ENCODE results near the gene C4A.
"Not testable (repeated sequence)": the region's sequence is repeated elsewhere in the genome, so short reads cannot be mapped to it uniquely, and the experiment has no call there.

C4A gene

GRCh38 chr6:31961616-31962015 is 20.2 kb upstream of the C4A start:
- DNase-seq, result no peak

GRCh38 chr6:31963921-31964320 is 17.9 kb upstream of the C4A start:
- no peak for DNase-seq

- no peak for DNase-seq
Measured at GRCh38 chr6:31965700-31966099, 16.2 kb upstream of the C4A start.

- DNase-seq, result no peak
Measured at GRCh38 chr6:31966506-31966905, 15.4 kb upstream of the C4A start.

GRCh38 chr6:31966997-31967925 is 14.6 kb upstream of the C4A start:
- DNase-seq, result no peak

- DNase-seq, result no peak
Measured at GRCh38 chr6:31967926-31968320, 13.9 kb upstream of the C4A start.

- DNase-seq, result no peak
Measured at GRCh38 chr6:31968326-31968725, 13.5 kb upstream of the C4A start.

GRCh38 chr6:31968791-31969711 is 12.8 kb upstream of the C4A start:
- no peak for DNase-seq

GRCh38 chr6:31969712-31970603 is 11.9 kb upstream of the C4A start:
- no peak for DNase-seq

- no peak for DNase-seq
Measured at GRCh38 chr6:31970604-31971271, 11.1 kb upstream of the C4A start.

GRCh38 chr6:31971279-31971992 is 10.4 kb upstream of the C4A start:
- no peak for DNase-seq

GRCh38 chr6:31971993-31972708 is 9.7 kb upstream of the C4A start, which contains the start of gene DXO:
Gene DXO (minus strand): TSS chr6:31972138. CDS start chr6:31971675, 463 bp downstream.
- peak; percentile 96 for DNase-seq

- DNase-seq, result no peak
Measured at GRCh38 chr6:31972709-31973350, 9.0 kb upstream of the C4A start.

GRCh38 chr6:31976065-31976464 is 5.8 kb upstream of the C4A start:
- not testable (repeated sequence) for DNase-seq

- no peak for DNase-seq
Measured at GRCh38 chr6:31977816-31978431, 3.9 kb upstream of the C4A start.

GRCh38 chr6:31978831-31979230 is 3.0 kb upstream of the C4A start:
- no peak for DNase-seq

GRCh38 chr6:31979238-31979898 is 2.5 kb upstream of the C4A start:
- DNase-seq, result no peak

- not testable (repeated sequence) for DNase-seq
Measured at GRCh38 chr6:31980195-31980876, 1.5 kb upstream of the C4A start.
